Activated naive CD8-positive, alpha-beta T cell treated with anti-CD3 and anti-CD28 coated beads, Interleukin-2, amount 50 U/mL, for 24 hours (primary cell): ENCODE measurements around the gene DYNC2H1.

ENCODE experiments used
- ATAC-seq: fragments of 150-1000 bp; cut with Tn5 transposase; one replicate; pipeline ENCODE4 v1.10.0; 2021
- DNase-seq: peaks from one replicate; pipeline ENCODE4 v3.0.0; 2021
- H3K27ac Mint-ChIP-seq: one replicate; pipeline ENCODE4 v1.8.0; 2021; ENCODE audit warnings: mild to moderate bottlenecking, mixed read lengths
- H3K27me3 Mint-ChIP-seq: one replicate; pipeline ENCODE4 v1.8.0; 2021; ENCODE audit warnings: mixed read lengths
- H3K36me3 Mint-ChIP-seq: one replicate; pipeline ENCODE4 v1.8.0; 2021; ENCODE audit warnings: low read depth, mixed read lengths
- H3K4me1 Mint-ChIP-seq: one replicate; pipeline ENCODE4 v1.8.0; 2021; ENCODE audit warnings: mixed read lengths
- H3K4me3 Mint-ChIP-seq: one replicate; pipeline ENCODE4 v1.8.0; 2021; ENCODE audit warnings: mild to moderate bottlenecking, moderate library complexity, mixed read lengths
- H3K9me3 Mint-ChIP-seq: one replicate; pipeline ENCODE4 v1.8.0; 2021; ENCODE audit warnings: mixed read lengths

The DYNC2H1 gene

GRCh38 chr11:103520792-103521191 is 411.6 kb downstream of the DYNC2H1 start:
- H3K36me3 Mint-ChIP-seq: no peaks in the 10 kb centered on the region
- H3K9me3 Mint-ChIP-seq: no peaks in the 10 kb centered on the region
- H3K27ac Mint-ChIP-seq: no peak overlapping the region
- ATAC-seq (no peak), DNase-seq (no peak)
- no peaks in the 10 kb centered on the region for H3K4me1 Mint-ChIP-seq
- H3K4me3 Mint-ChIP-seq: no peak overlapping the region
- H3K27me3 Mint-ChIP-seq: peaks cover 2% of the 10 kb centered on the region

- H3K4me3 Mint-ChIP-seq: no peak overlapping the region
- no peaks in the 10 kb centered on the region for H3K36me3 Mint-ChIP-seq
- H3K9me3 Mint-ChIP-seq: no peaks in the 10 kb centered on the region
- no peak overlapping the region for H3K27ac Mint-ChIP-seq
- ATAC-seq (no peak), DNase-seq (no peak)
- H3K27me3 Mint-ChIP-seq: no peaks in the 10 kb centered on the region
- H3K4me1 Mint-ChIP-seq: no peaks in the 10 kb centered on the region
Measured at GRCh38 chr11:103525069-103525468, 415.8 kb downstream of the DYNC2H1 start.

DNA sequence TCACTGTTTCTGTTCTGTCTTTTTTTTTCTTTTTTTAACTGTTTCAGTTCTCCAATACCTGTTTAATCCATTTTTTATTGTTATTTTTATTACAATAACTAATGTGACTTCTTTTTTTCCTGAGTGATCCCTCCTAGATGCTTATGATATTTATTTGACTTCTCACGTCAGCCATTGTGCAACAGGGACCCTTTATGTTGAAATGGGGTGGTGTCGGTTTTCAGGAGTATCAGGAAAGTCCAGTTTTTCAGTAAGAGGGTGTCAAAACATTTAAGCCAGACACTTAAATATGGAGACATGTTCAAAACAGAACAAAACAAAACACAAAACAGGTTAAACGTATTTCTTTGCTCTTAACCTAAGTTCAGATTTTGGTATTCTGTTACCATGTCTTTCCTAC is 418.8 kb downstream of the DYNC2H1 start:
- ATAC-seq (no peak), DNase-seq (no peak)
- peaks cover 3% of the 10 kb centered on the region for H3K27me3 Mint-ChIP-seq
- H3K27ac Mint-ChIP-seq: no peak overlapping the region
- H3K36me3 Mint-ChIP-seq: no peaks in the 10 kb centered on the region
- H3K4me3 Mint-ChIP-seq: no peak overlapping the region
- no peaks in the 10 kb centered on the region for H3K9me3 Mint-ChIP-seq
- no peaks in the 10 kb centered on the region for H3K4me1 Mint-ChIP-seq

GRCh38 chr11:103528596-103528995 is 419.4 kb downstream of the DYNC2H1 start:
- H3K4me3 Mint-ChIP-seq: no peak overlapping the region
- DNase-seq (no peak), ATAC-seq (no peak)
- H3K27me3 Mint-ChIP-seq: peaks cover 3% of the 10 kb centered on the region
- H3K27ac Mint-ChIP-seq: no peak overlapping the region
- no peaks in the 10 kb centered on the region for H3K4me1 Mint-ChIP-seq
- H3K9me3 Mint-ChIP-seq: no peaks in the 10 kb centered on the region
- no peaks in the 10 kb centered on the region for H3K36me3 Mint-ChIP-seq

DNA sequence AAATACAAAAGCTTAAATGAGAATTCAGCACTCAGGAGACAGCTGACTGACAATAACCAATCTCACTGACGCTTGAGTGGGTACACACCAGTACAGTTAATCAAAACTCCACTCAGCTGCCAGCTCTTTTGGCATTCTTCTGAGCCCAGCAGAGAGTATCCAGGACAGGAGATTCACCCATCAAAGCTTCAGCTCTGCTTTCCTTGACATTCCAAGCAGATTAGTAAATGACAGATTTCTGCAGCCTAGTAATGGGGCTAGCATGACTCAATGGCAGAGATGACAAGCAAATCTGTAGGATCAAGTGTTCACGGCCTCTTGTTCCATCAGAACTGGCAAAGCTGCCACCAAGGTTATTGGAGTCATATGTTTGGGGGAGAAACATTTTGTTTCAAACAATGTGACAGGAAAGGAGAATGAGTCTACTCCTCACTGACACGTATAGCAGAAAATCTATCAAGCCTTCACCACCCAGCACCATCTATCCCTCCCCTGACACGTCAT is 420.0 kb downstream of the DYNC2H1 start:
- H3K27ac Mint-ChIP-seq: no peak overlapping the region
- no peaks in the 10 kb centered on the region for H3K9me3 Mint-ChIP-seq
- ATAC-seq: no peak
- DNase-seq: no peak
- H3K4me1 Mint-ChIP-seq: no peaks in the 10 kb centered on the region
- no peak overlapping the region for H3K4me3 Mint-ChIP-seq
- peaks cover 3% of the 10 kb centered on the region for H3K27me3 Mint-ChIP-seq
- no peaks in the 10 kb centered on the region for H3K36me3 Mint-ChIP-seq
